ENCODE results near the gene TSHZ2. TPM values are rescaled to one million over a fixed set of nuclear protein-coding genes. Genes with fewer than 3 reads are reported as not detected.

TSHZ2 gene
- total RNA-seq, 4 donors from 2014 or later: 4.0 to 57.8 (median 10.3) TPM

DNA sequence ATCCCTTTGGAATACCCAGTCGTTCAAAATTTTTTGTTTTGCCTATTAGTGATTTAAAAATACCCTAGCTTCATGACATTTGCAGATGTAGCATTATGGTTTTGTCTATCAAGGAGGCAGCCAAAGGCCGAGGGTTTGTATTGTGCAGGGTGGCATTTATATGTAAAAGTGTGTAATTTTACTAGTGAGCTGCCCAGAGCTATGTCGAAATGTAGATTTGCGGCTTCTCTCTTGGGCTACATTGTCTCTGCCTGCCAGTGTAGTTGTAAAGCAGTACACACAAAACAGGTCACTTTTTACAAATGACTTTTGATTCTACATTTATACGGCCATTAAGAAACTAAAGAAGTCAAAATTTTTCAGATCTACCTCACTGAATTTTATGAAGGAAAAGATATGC lies 87.7 kb downstream of the TSHZ2 start:
- no peak for DNase-seq
- TF ChIP-seq, protein P1, sequence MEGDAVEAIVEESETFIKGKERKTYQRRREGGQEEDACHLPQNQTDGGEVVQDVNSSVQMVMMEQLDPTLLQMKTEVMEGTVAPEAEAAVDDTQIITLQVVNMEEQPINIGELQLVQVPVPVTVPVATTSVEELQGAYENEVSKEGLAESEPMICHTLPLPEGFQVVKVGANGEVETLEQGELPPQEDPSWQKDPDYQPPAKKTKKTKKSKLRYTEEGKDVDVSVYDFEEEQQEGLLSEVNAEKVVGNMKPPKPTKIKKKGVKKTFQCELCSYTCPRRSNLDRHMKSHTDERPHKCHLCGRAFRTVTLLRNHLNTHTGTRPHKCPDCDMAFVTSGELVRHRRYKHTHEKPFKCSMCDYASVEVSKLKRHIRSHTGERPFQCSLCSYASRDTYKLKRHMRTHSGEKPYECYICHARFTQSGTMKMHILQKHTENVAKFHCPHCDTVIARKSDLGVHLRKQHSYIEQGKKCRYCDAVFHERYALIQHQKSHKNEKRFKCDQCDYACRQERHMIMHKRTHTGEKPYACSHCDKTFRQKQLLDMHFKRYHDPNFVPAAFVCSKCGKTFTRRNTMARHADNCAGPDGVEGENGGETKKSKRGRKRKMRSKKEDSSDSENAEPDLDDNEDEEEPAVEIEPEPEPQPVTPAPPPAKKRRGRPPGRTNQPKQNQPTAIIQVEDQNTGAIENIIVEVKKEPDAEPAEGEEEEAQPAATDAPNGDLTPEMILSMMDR (IDR thresholded peaks at IDR 0.05): no peak
- no peak for TF ChIP-seq POLR2A (IDR thresholded peaks at IDR 0.05)
- Histone ChIP-seq H3K4me3 (no peak overlapping the region), H3K9me3 (no peaks in the 10 kb centered on the region), H3K27me3 (no peaks in the 10 kb centered on the region), H3K4me1 (no peaks in the 10 kb centered on the region), H3K36me3 (no peaks in the 10 kb centered on the region), H3K27ac (no peak overlapping the region)

GRCh38 chr20:53061192-53062108 lies 89.3 kb downstream of the TSHZ2 start:
- H3K4me1 ChIP-seq: no peaks in the 10 kb centered on the region
- H3K9me3 ChIP-seq: no peaks in the 10 kb centered on the region
- H3K27me3 ChIP-seq: no peaks in the 10 kb centered on the region
- H3K36me3 ChIP-seq: no peaks in the 10 kb centered on the region
- H3K27ac ChIP-seq: no peak overlapping the region
- no peak for TF ChIP-seq POLR2A (IDR thresholded peaks at IDR 0.05)
- TF ChIP-seq, protein P1 (IDR thresholded peaks at IDR 0.05): no peak
- H3K4me3 ChIP-seq: no peak overlapping the region
- DNase-seq: no peak

DNA sequence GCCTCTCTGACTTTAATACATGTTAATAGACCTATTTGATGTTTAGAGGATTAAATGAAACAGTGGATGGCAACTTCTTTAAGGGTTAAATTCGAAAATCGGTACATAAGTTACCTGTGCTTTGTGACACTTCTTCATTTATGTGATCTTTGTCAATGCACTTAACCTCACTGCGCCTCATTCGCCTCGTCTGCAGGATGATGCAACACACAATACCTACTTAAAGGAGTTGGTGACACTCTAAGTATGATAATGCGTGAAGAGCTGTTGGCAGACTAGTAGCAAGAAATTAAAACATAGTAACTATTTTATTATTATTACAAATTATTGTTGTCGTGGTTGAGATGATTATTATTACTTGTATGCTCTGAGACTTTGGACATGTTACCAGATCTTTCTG lies 92.8 kb downstream of the TSHZ2 start:
- no peaks in the 10 kb centered on the region for H3K36me3 ChIP-seq
- H3K4me1 ChIP-seq: no peaks in the 10 kb centered on the region
- no peak for DNase-seq
- H3K27me3 ChIP-seq: no peaks in the 10 kb centered on the region
- H3K9me3 ChIP-seq: no peaks in the 10 kb centered on the region
- H3K4me3 ChIP-seq: no peak overlapping the region
- TF ChIP-seq, protein P1 (IDR thresholded peaks at IDR 0.05): no peak
- no peak for TF ChIP-seq POLR2A (IDR thresholded peaks at IDR 0.05)
- H3K27ac ChIP-seq: no peak overlapping the region

DNA sequence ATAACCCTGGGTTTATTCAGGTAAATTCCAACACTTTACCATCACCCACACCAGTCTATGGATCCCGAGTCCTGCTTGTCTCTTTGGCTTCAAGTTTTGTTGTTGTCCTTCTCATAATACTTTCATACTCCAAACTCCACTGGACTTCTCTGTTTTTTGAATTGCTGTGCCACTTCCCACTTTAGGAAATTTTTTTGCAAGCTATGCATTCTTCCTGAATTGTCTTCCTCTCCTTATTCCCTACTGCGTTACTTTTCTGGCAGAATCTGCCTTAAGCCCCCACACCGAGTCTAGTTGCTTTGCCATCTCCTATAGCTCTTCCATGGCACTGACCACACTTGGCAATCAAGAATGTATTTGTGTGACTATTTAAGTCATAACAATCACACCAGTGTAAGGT lies 96.1 kb downstream of the TSHZ2 start:
- Histone ChIP-seq H3K4me3 (no peak overlapping the region), H3K36me3 (no peaks in the 10 kb centered on the region), H3K27me3 (no peaks in the 10 kb centered on the region), H3K4me1 (no peaks in the 10 kb centered on the region), H3K9me3 (no peaks in the 10 kb centered on the region), H3K27ac (no peak overlapping the region)
- TF ChIP-seq, protein P1 (IDR thresholded peaks at IDR 0.05): no peak
- TF ChIP-seq POLR2A (IDR thresholded peaks at IDR 0.05): no peak
- no peak for DNase-seq

- H3K36me3 ChIP-seq: no peaks in the 10 kb centered on the region
- H3K27me3 ChIP-seq: no peaks in the 10 kb centered on the region
- DNase-seq: no peak
- no peaks in the 10 kb centered on the region for H3K4me1 ChIP-seq
- no peak for TF ChIP-seq POLR2A (IDR thresholded peaks at IDR 0.05)
- TF ChIP-seq, protein P1 (IDR thresholded peaks at IDR 0.05): no peak
- no peak overlapping the region for H3K4me3 ChIP-seq
- H3K27ac ChIP-seq: no peak overlapping the region
- H3K9me3 ChIP-seq: no peaks in the 10 kb centered on the region
Observed at GRCh38 chr20:53069132-53069531, 97.0 kb downstream of the TSHZ2 start.
